Endodermal cell (in vitro differentiated cells): ENCODE data around the gene RPL7L1. TPM values are rescaled to one million over a fixed set of nuclear protein-coding genes. Genes with fewer than 3 reads are reported as not detected.
A peak's percentile ranks its signal among the peaks of the same experiment; 100 is the strongest.
"Not testable (repeated sequence)": the region's sequence is repeated elsewhere in the genome, so short reads cannot be mapped to it uniquely, and the experiment has no call there.

Experiments
- DNase-seq: peaks from one replicate; pipeline ENCODE4 v3.0.0-alpha.2; 2017
- H3K27ac ChIP-seq: 2 replicates; pipeline ENCODE4 v1.5.1; 2013; ENCODE audit warnings: mild to moderate bottlenecking, low read depth, low read length, moderate library complexity
- H3K27me3 ChIP-seq: 2 replicates; pipeline ENCODE4 v1.6.1; 2013; ENCODE audit warnings: mild to moderate bottlenecking, low read length, moderate library complexity; ENCODE audit not compliant: insufficient read depth, control insufficient read depth, poor library complexity, severe bottlenecking
- H3K36me3 ChIP-seq: 2 replicates; pipeline ENCODE4 v1.7.0; 2013; ENCODE audit warnings: mild to moderate bottlenecking, low read length, moderate library complexity; ENCODE audit not compliant: control insufficient read depth, insufficient read depth
- H3K4me1 ChIP-seq: one replicate; pipeline ENCODE4 v1.7.0; 2013; ENCODE audit warnings: low read length; ENCODE audit not compliant: control insufficient read depth, insufficient read depth
- H3K4me3 ChIP-seq: 2 replicates; pipeline ENCODE4 v1.5.1; 2013; ENCODE audit warnings: mild to moderate bottlenecking, low read length, moderate library complexity
- H3K9ac ChIP-seq: 2 replicates; pipeline ENCODE4 v1.6.1; 2013; ENCODE audit warnings: mild to moderate bottlenecking, low read length, moderate library complexity; ENCODE audit not compliant: poor library complexity, severe bottlenecking; ENCODE audit errors: extremely low read depth
- H3K9me3 ChIP-seq: 2 replicates; pipeline ENCODE4 v1.6.1; 2013; ENCODE audit warnings: mild to moderate bottlenecking, low read length, moderate library complexity; ENCODE audit not compliant: control insufficient read depth
- H3K27ac Mint-ChIP-seq: 2 replicates; pipeline ENCODE4 v1.8.0; 2020; ENCODE audit warnings: mixed read lengths
- H3K27me3 Mint-ChIP-seq: 2 replicates; pipeline ENCODE4 v1.8.0; 2021; ENCODE audit warnings: mild to moderate bottlenecking, mixed read lengths; ENCODE audit not compliant: insufficient read depth
- H3K36me3 Mint-ChIP-seq: 2 replicates; pipeline ENCODE4 v1.8.0; 2020; ENCODE audit warnings: low read depth, mixed read lengths
- H3K4me1 Mint-ChIP-seq: 2 replicates; pipeline ENCODE4 v1.8.0; 2020; ENCODE audit warnings: mixed read lengths
- H3K4me3 Mint-ChIP-seq: 2 replicates; pipeline ENCODE4 v1.8.0; 2020; ENCODE audit warnings: mild to moderate bottlenecking, moderate library complexity, mixed read lengths
- H3K9me3 Mint-ChIP-seq: 2 replicates; pipeline ENCODE4 v1.8.0; 2020; ENCODE audit warnings: mild to moderate bottlenecking, mixed read lengths
- CTCF ChIP-seq: fragments of 200-600 bp; sonication (generic); conservative IDR thresholded peaks from 2 replicates; pipeline ENCODE4 v1.5.0; 2021; ENCODE audit warnings: antibody characterized with exemption, mild to moderate bottlenecking
- WGBS, 2 experiments: methylation state at CpG; one replicate each; pipeline versions ENCODE4 v1.1.5 to v1.1.7; 2013; ENCODE audit warnings: missing lambda C conversion rate in 2 of 2, mixed read lengths in 1 of 2; ENCODE audit not compliant: insufficient coverage in 1 of 2, insufficient read length in 1 of 2; 5-methylcytosine and 5-hydroxymethylcytosine counted together
- total RNA-seq, 2 donors: library from RNA; stranded (reverse); fragmentation: NEBNext Ultra II Directional in 1 of 2; extraction: Animal tissue kit (Norgen Biotek cat#: 25700) in 1 of 2; gene quantifications; 2 replicates in 1 of 2; 3 replicates in 1 of 2; pipeline ENCODE4 v1.2.1, GENCODE V29; 2021

RPL7L1 gene
- total RNA-seq, 2 donors from 2014 or later: 112 to 114 TPM

GRCh38 chr6:42890311-42891198, 11.1 kb downstream of the RPL7L1 start:
- Mint-ChIP-seq H3K4me1 (peaks cover 8% of the 10 kb centered on the region), H3K27ac (peak overlapping the region; percentile 97), H3K27me3 (peaks cover 3% of the 10 kb centered on the region), H3K36me3 (peaks cover 26% of the 10 kb centered on the region), H3K4me3 (peak overlapping the region; percentile 88), H3K9me3 (no peaks in the 10 kb centered on the region)
- peak overlapping the region; percentile 83 for H3K9ac ChIP-seq
- H3K4me1 ChIP-seq: peaks cover 4% of the 10 kb centered on the region
- WGBS, 2 experiments: 10 to 22% methylated on average over 38 to 63 of the region's 63 CpGs
- TF ChIP-seq CTCF: no peak
- H3K27me3 ChIP-seq: no peaks in the 10 kb centered on the region
- peak overlapping the region; percentile 88 for H3K4me3 ChIP-seq
- peaks cover 13% of the 10 kb centered on the region for H3K36me3 ChIP-seq
- DNase-seq: peak; percentile 98
- no peaks in the 10 kb centered on the region for H3K9me3 ChIP-seq
- peak overlapping the region; percentile 84 for H3K27ac ChIP-seq

GRCh38 chr6:42891199-42891722, 11.8 kb downstream of the RPL7L1 start:
- Mint-ChIP-seq H3K4me3 (peak overlapping the region; percentile 88), H3K27me3 (peaks cover 3% of the 10 kb centered on the region), H3K27ac (peak overlapping the region; percentile 97), H3K36me3 (peaks cover 19% of the 10 kb centered on the region), H3K9me3 (no peaks in the 10 kb centered on the region), H3K4me1 (peaks cover 8% of the 10 kb centered on the region)
- no peaks in the 10 kb centered on the region for H3K9me3 ChIP-seq
- H3K9ac ChIP-seq: peak overlapping the region; percentile 83
- no peak for TF ChIP-seq CTCF
- peaks cover 4% of the 10 kb centered on the region for H3K4me1 ChIP-seq
- H3K4me3 ChIP-seq: peak overlapping the region; percentile 88
- no peaks in the 10 kb centered on the region for H3K27me3 ChIP-seq
- H3K27ac ChIP-seq: peak overlapping the region; percentile 84
- WGBS, 2 experiments: 87 to 89% methylated on average over 16 to 17 of the region's 17 CpGs
- peaks cover 7% of the 10 kb centered on the region for H3K36me3 ChIP-seq
- DNase-seq: no peak

- not testable (repeated sequence) for H3K9ac ChIP-seq, H3K27me3 Mint-ChIP-seq, H3K36me3 ChIP-seq, DNase-seq, H3K4me3 Mint-ChIP-seq, H3K27me3 ChIP-seq, H3K9me3 Mint-ChIP-seq, H3K27ac ChIP-seq, H3K4me3 ChIP-seq, H3K36me3 Mint-ChIP-seq, H3K9me3 ChIP-seq, H3K4me1 ChIP-seq
- H3K4me1 Mint-ChIP-seq: peaks cover 13% of the 10 kb centered on the region
- peak overlapping the region; percentile 28 for H3K27ac Mint-ChIP-seq
- WGBS, 2 experiments: 76 to 77% methylated on average over 11 to 19 of the region's 19 CpGs
These were observed 14.8 kb downstream of the RPL7L1 start for GRCh38 chr6:42894041-42894828.
